AG04449 (cell line): ENCODE measurements around the gene EVX1.

ENCODE experiments used
- CTCF ChIA-PET: fragments of 350-600 bp; formaldehyde crosslinking; extraction: SDS; loops from one replicate; lab custom pipeline; 2021; ENCODE audit warnings: antibody characterized with exemption; lab: Yijun Ruan, JAX
- POLR2A ChIA-PET: fragments of 400-600, 350-600 bp; formaldehyde crosslinking; extraction: SDS; loops from one replicate; lab custom pipeline; 2020; ENCODE audit warnings: antibody characterized with exemption, inconsistent platforms; lab: Yijun Ruan, JAX
- DNase-seq: peaks from one replicate; pipeline ENCODE4 v3.0.0-alpha.2; 2010; ENCODE audit warnings: low read depth, low spot score
- H3K4me3 ChIP-seq: 2 replicates; pipeline ENCODE4 v1.5.1; 2011; ENCODE audit warnings: low read depth, mild to moderate bottlenecking, control low read depth, low read length
- TF ChIP-seq, protein P1 (sequence below): IDR thresholded peaks from one replicate; pipeline ENCODE4 v1.5.1; 2011; ENCODE audit warnings: mild to moderate bottlenecking, moderate library complexity, low read length, control low read depth, inconsistent platforms; ENCODE audit not compliant: insufficient read depth; ENCODE audit errors: missing control alignments

EVX1 gene

DNA sequence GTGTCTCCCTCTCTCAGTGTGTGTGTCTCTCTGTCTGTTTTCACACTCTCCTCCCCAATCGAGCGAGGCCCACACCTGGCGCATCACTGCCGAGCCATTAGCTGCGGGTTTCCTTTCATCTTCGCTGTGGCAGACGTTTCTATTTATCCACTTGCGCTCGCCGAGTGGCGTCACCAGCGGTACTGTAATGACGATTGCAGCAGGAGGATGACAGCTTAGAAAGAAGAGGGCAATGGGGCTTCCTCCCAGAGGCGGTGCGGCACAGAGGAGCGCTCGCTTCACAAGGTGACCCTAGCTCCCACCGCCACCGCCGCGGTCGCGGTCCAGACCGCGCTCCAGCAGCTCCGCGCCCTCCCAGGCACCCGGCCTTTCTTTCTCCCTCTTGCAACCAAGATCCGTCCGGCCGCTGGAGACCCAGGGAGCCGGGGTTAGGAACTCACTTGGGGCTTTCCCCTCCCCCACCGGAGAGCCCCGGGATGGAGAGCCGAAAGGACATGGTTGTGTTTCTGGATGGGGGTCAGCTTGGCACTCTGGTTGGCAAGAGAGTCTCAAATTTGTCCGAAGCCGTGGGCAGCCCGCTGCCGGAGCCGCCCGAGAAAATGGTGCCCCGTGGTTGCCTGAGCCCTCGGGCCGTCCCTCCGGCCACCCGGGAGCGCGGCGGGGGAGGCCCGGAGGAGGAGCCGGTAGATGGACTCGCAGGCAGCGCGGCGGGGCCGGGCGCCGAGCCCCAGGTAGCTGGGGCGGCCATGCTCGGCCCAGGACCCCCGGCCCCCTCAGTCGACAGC, at the start of gene EVX1:
Gene EVX1 (plus strand): TSS at position 248 of the 785 bp plus-strand sequence. CDS start 229 bp downstream, at position 477.
- H3K4me3 ChIP-seq = peak within 1 kb of the TSS; percentile 18; the same call in 1 of the 2 replicates
- TF ChIP-seq, protein P1, sequence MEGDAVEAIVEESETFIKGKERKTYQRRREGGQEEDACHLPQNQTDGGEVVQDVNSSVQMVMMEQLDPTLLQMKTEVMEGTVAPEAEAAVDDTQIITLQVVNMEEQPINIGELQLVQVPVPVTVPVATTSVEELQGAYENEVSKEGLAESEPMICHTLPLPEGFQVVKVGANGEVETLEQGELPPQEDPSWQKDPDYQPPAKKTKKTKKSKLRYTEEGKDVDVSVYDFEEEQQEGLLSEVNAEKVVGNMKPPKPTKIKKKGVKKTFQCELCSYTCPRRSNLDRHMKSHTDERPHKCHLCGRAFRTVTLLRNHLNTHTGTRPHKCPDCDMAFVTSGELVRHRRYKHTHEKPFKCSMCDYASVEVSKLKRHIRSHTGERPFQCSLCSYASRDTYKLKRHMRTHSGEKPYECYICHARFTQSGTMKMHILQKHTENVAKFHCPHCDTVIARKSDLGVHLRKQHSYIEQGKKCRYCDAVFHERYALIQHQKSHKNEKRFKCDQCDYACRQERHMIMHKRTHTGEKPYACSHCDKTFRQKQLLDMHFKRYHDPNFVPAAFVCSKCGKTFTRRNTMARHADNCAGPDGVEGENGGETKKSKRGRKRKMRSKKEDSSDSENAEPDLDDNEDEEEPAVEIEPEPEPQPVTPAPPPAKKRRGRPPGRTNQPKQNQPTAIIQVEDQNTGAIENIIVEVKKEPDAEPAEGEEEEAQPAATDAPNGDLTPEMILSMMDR = no peak
- ChIA-PET CTCF (interaction anchor here (1.0 kb wide), 1 partner anchor 32 kb away, joined by 3 read pairs; no protein-coding TSS in a partner anchor), POLR2A (no interaction called here)
- no peak for DNase-seq

DNA sequence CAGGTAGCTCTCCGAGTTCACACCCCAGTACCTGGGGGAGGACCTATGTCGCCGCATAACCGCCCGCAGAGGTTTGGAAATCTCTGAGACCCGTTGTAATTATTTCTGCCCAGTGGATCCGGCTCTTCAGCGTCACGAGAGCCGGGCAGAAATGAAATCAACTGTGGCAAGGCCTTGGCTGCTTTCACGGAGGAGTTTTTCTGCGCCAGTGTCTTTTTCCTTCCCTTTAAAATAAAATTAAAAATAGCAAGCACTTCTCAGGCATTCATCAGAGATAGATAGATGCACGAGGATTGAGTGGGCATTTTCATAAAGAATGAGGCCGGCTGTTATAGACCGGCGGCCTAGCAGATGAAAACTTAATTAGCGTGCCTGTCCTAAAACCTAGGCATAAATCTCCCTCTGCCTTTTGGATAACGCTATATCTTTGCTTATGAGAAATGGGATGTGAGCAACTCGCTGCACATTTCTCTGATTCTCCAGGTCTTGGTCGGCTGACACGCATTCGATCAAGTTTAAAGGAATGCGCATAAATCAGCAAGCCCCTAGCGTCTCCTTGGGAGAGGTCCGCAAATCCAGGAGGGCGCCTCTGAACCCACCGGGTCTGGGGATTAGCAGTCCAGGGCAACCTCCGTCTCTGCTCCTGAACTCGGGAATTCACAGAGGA, 49.1 kb upstream of the EVX1 start:
- ChIA-PET POLR2A (no interaction called here), CTCF (interaction anchor here (0.7 to 4.9 kb wide), 8 partner anchors 8 to 903 kb away, joined by 3 to 67 read pairs (median 6); partner anchors contain the start of gene HOXA11)
- TF ChIP-seq, protein P1 = no peak
- no peak for DNase-seq
- no peak overlapping the region for H3K4me3 ChIP-seq

DNA sequence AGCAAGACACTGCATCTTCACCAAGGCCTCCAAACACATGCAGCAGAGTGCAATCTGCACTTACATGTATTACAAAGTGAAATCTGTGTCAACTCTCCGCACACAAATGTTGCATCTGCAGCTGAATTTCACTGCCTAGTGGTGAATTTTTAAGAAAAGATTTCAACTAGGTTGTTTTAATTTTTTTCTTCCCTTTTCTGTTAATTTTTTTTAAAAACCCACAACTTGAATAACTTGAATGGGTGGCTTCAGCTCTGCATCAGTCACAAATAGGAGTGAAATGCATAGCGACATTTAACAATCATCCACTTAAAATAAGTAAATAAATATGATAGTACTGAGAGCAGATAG, 48.6 kb upstream of the EVX1 start:
- DNase-seq = no peak
- ChIA-PET POLR2A (no interaction called here), CTCF (interaction anchor here (0.7 to 4.9 kb wide), 11 partner anchors 8 to 902 kb away, joined by 3 to 67 read pairs (median 25); partner anchors contain the start of gene HOXA11)
- TF ChIP-seq, protein P1 = no peak
- H3K4me3 ChIP-seq = no peak overlapping the region

DNA sequence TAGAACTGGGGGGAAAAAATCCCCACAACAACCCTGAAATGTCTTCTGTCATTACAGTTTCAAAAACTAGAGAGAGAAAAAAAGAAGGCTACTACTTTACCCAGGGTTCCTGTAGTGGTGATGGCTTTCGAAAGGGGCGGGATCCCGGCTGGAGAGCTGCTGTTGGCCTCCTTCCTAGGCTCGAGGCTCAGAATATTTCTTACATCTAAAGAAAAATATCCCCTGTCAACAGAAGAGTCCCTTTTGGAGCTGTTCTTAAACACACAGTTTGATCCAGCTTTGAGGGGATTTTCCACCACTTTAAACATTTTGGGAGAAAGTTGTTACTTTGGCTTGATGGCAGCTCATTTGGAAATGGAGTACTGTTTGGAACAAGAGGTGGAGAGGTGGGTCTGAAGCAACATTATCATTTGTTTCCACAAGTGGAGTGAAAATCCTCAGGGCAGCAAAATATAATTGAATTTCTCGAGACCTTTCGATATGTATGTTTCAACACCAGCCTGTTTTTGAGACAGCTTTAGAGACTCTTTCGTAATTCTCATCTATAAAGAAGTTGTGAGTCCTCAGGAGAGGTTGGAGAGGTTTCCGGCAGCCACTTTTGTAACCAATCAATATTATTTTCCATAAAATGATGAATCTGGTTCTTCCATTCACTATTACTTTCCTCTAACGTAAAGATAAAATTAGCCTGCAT, 47.8 kb upstream of the EVX1 start:
- ChIA-PET POLR2A (no interaction called here), CTCF (interaction anchor here (0.8 to 4.9 kb wide), 38 partner anchors 9 to 1907 kb away, joined by 3 to 67 read pairs (median 5); partner anchors contain the start of genes HIBADH and HOXA11)
- TF ChIP-seq, protein P1 = no peak
- H3K4me3 ChIP-seq = no peak overlapping the region
- DNase-seq = no peak

DNA sequence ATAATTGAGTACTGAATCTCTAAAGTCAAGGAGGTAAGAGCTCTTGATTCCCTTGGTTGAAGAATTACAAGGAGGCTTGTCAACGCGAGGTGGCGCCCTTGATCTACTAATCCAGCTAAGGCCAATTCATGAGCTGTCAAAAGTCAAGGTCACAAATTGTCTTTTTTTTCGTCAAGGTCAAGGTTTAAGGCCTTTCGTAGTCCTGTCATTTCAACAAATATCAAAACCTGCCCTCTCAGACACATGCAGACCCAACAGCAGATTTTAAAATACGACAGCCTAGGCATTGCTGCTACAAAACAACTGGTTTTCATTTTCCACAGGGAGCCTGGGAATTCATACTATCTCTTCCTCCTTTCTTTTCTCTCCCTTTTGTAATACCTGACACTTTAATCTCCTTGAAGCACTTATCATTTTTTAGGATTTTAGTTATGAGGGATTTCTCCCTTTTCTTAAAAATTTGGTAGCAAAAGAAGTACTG, 46.3 kb upstream of the EVX1 start:
- TF ChIP-seq, protein P1 = peak; percentile 72
- ChIA-PET CTCF (interaction anchor here (0.6 to 4.9 kb wide), 60 partner anchors 8 to 1906 kb away, joined by 3 to 67 read pairs (median 5); partner anchors contain the start of genes HIBADH, HOXA10, HOXA11 and TAX1BP1), POLR2A (interaction anchor here (0.6 kb wide), 1 partner anchor 656 kb away, joined by 4 read pairs; no protein-coding TSS in a partner anchor)
- no peak for DNase-seq
- H3K4me3 ChIP-seq = no peak overlapping the region
